Right lobe of liver (tissue), 6 donors: ENCODE results near the gene MEA1. TPM values are rescaled to one million over a fixed set of nuclear protein-coding genes. Genes with fewer than 3 reads are reported as not detected.
"Not testable (repeated sequence)": the region's sequence is repeated elsewhere in the genome, so short reads cannot be mapped to it uniquely, and the experiment has no call there.

Experiments
- ATAC-seq, 4 donors: fragments of 200-7000 bp; cut with Tn5 transposase; one replicate each; pipeline ENCODE4 v1.9.1; 2020; ENCODE audit warnings: mild to moderate bottlenecking in 4 of 4, moderate library complexity in 4 of 4
- DNase-seq, 3 donors: peaks; one replicate each; pipeline ENCODE4 v3.0.0-alpha.2; 2020
- H3K27ac ChIP-seq, 3 donors: fragments of 200-600 bp; one replicate each; pipeline ENCODE4 v1.8.0; 2022
- H3K27me3 ChIP-seq, 2 donors: fragments of 200-600 bp; one replicate each; pipeline ENCODE4 v1.8.0; 2022
- H3K36me3 ChIP-seq, 4 donors: fragments of 200-600 bp; sonication (generic) in 1 of 4; one replicate each; pipeline versions ENCODE4 v1.5.1 to v1.8.0; 2017 to 2022; ENCODE audit warnings: control low read depth in 1 of 4
- H3K4me1 ChIP-seq, 4 donors: fragments of 200-600 bp; sonication (generic) in 1 of 4; one replicate each; pipeline versions ENCODE4 v1.5.1 to v1.8.0; 2017 to 2022; ENCODE audit warnings: control low read depth in 1 of 4
- H3K4me3 ChIP-seq, 3 donors: fragments of 200-600 bp; one replicate each; pipeline ENCODE4 v1.8.0; 2022
- H3K9me3 ChIP-seq, 4 donors: fragments of 200-600 bp; sonication (generic) in 1 of 4; one replicate each; pipeline versions ENCODE4 v1.5.1 to v1.8.0; 2017 to 2022; ENCODE audit warnings: control low read depth in 1 of 4
- CTCF ChIP-seq, 4 donors: fragments of 200-600 bp in 3 of 4; fragments of 450-650 bp in 1 of 4; IDR thresholded peaks; one replicate each; pipeline versions ENCODE4 v1.5.1 to v1.8.0; 2016 to 2022; ENCODE audit warnings: antibody characterized with exemption in 4 of 4, mild to moderate bottlenecking in 2 of 4
- POLR2A ChIP-seq: fragments of 450-650 bp; IDR thresholded peaks from one replicate; pipeline ENCODE4 v1.6.1; 2017; ENCODE audit warnings: antibody characterized with exemption, mild to moderate bottlenecking
- WGBS: methylation state at CpG from one replicate; pipeline ENCODE4 v1.1.6; 2018; ENCODE audit warnings: low coverage, low lambda C conversion rate; ENCODE audit not compliant: insufficient coverage; ENCODE audit errors: missing lambda C conversion rate; 5-methylcytosine and 5-hydroxymethylcytosine counted together
- intact Hi-C, 2 donors: fragments of 100-400 bp; cut with DNase I; formaldehyde crosslinking; loops; one replicate each; pipeline versions ENCODE4 v1.11.2 to v1.14.1; 2022
- total RNA-seq, 6 experiments: library from RNA; depleted of rRNA in 2 of 6; stranded (reverse); fragments of >200 nt in 2 of 6; fragmentation: NEBNext Ultra II Directional in 3 of 6; extraction: Animal tissue kit (Norgen Biotek cat#: 25700) in 3 of 6; gene quantifications; one replicate each; pipeline versions ENCODE4 v1.1.0 to v1.2.4, GENCODE V29; 2016 to 2023
- donor health status: DM: no; HTN: yes; CAD: no.
- donor health status: DM: no; HTN: no; CAD: no.
- donor health status: DM: no; HTN: no; CAD: no.
- donor health status: DM: no; HTN: yes; CAD: no.
- donor health status: DM: no; HTN: yes; CAD: no.

The MEA1 gene
- total RNA-seq, 6 experiments from 2014 or later = 19.1 to 39.1 (median 25.2) TPM

GRCh38 chr6:43050981-43051380 is 37.2 kb upstream of the MEA1 start:
- DNase-seq = no peak
- H3K4me3 ChIP-seq = no peak overlapping the region
- no peak overlapping the region for H3K27ac ChIP-seq
- H3K27me3 ChIP-seq = no peaks in the 10 kb centered on the region
- H3K36me3 ChIP-seq = peaks cover 0 to 34% (median 18%) of the 10 kb centered on the region in 4 donors
- H3K4me1 ChIP-seq = peaks cover 0 to 3% (median 0%) of the 10 kb centered on the region in 4 donors
- intact Hi-C loops = no loop called here
- TF ChIP-seq CTCF (IDR thresholded peaks at IDR 0.05) (no peak), POLR2A (no peak)
- H3K9me3 ChIP-seq = no peaks in the 10 kb centered on the region
- 82% methylated on average over 6 of the region's 17 CpGs for WGBS
- ATAC-seq = no peak

- H3K27ac ChIP-seq = no peak overlapping the region
- peaks cover 0 to 32% (median 17%) of the 10 kb centered on the region in 4 donors for H3K36me3 ChIP-seq
- no peaks in the 10 kb centered on the region for H3K27me3 ChIP-seq
- WGBS = 100% methylated on average over 4 of the region's 7 CpGs
- no peaks in the 10 kb centered on the region for H3K9me3 ChIP-seq
- peaks cover 0 to 3% (median 0%) of the 10 kb centered on the region in 4 donors for H3K4me1 ChIP-seq
- ATAC-seq = no peak
- H3K4me3 ChIP-seq = no peak overlapping the region
- DNase-seq = no peak
- intact Hi-C loops = loop anchor here in 1 of 2 donors (10.0 kb wide), 1 partner anchor 143 kb away; no protein-coding TSS in a partner anchor
- TF ChIP-seq CTCF (IDR thresholded peaks at IDR 0.05) = no peak
- no peak for TF ChIP-seq POLR2A
Observed at GRCh38 chr6:43047998-43048397, 34.3 kb upstream of the MEA1 start.

- H3K36me3 ChIP-seq = peaks cover 0 to 43% (median 25%) of the 10 kb centered on the region in 4 donors
- 84% methylated on average over 5 of the region's 11 CpGs for WGBS
- H3K27me3 ChIP-seq = no peaks in the 10 kb centered on the region
- H3K4me3 ChIP-seq = no peak overlapping the region
- intact Hi-C loops = loop anchor here in 1 of 2 donors (10.0 kb wide), 1 partner anchor 141 kb away; no protein-coding TSS in a partner anchor
- no peak for ATAC-seq
- no peak for TF ChIP-seq CTCF (IDR thresholded peaks at IDR 0.05)
- TF ChIP-seq POLR2A = no peak
- no peaks in the 10 kb centered on the region for H3K9me3 ChIP-seq
- no peaks in the 10 kb centered on the region for H3K4me1 ChIP-seq
- H3K27ac ChIP-seq = no peak overlapping the region
- no peak for DNase-seq
Observed at GRCh38 chr6:43045371-43045930, 31.7 kb upstream of the MEA1 start.

GRCh38 chr6:43043310-43043709 is 29.6 kb upstream of the MEA1 start:
- TF ChIP-seq POLR2A (no peak), CTCF (IDR thresholded peaks at IDR 0.05) (no peak)
- no peaks in the 10 kb centered on the region for H3K4me1 ChIP-seq
- no peak overlapping the region for H3K4me3 ChIP-seq
- no peaks in the 10 kb centered on the region for H3K9me3 ChIP-seq
- WGBS = 93% methylated on average over 5 of the region's 9 CpGs
- H3K27ac ChIP-seq = no peak overlapping the region
- H3K27me3 ChIP-seq = no peaks in the 10 kb centered on the region
- intact Hi-C loops = loop anchor here in 1 of 2 donors (10.0 kb wide), 1 partner anchor 139 kb away; no protein-coding TSS in a partner anchor
- ATAC-seq = no peak
- DNase-seq = no peak
- H3K36me3 ChIP-seq = peaks cover 0 to 38% (median 19%) of the 10 kb centered on the region in 4 donors

GRCh38 chr6:43041475-43041874 is 27.7 kb upstream of the MEA1 start:
- H3K27ac ChIP-seq, H3K27me3 ChIP-seq, H3K9me3 ChIP-seq, H3K4me1 ChIP-seq, ATAC-seq, DNase-seq, H3K4me3 ChIP-seq: not testable (repeated sequence)
- H3K36me3 ChIP-seq = peaks cover 0 to 25% (median 14%) of the 10 kb centered on the region in 4 donors
- intact Hi-C loops = loop anchor here in 1 of 2 donors (10.0 kb wide), 1 partner anchor 137 kb away; no protein-coding TSS in a partner anchor
- 93% methylated on average over 5 of the region's 8 CpGs for WGBS
